Hematopoietic multipotent progenitor cell treated with erythropoietin and hydrocortisone succinate and interleukin-3 and kit ligand, for 8 days (in vitro differentiated cells): ENCODE results near the gene GIT2.
"Not testable (repeated sequence)": the region's sequence is repeated elsewhere in the genome, so short reads cannot be mapped to it uniquely, and the experiment has no call there.

Experiments used
- DNase-seq: peaks from one replicate; pipeline ENCODE4 v3.0.0-alpha.2; 2015

GIT2 gene, protein sequence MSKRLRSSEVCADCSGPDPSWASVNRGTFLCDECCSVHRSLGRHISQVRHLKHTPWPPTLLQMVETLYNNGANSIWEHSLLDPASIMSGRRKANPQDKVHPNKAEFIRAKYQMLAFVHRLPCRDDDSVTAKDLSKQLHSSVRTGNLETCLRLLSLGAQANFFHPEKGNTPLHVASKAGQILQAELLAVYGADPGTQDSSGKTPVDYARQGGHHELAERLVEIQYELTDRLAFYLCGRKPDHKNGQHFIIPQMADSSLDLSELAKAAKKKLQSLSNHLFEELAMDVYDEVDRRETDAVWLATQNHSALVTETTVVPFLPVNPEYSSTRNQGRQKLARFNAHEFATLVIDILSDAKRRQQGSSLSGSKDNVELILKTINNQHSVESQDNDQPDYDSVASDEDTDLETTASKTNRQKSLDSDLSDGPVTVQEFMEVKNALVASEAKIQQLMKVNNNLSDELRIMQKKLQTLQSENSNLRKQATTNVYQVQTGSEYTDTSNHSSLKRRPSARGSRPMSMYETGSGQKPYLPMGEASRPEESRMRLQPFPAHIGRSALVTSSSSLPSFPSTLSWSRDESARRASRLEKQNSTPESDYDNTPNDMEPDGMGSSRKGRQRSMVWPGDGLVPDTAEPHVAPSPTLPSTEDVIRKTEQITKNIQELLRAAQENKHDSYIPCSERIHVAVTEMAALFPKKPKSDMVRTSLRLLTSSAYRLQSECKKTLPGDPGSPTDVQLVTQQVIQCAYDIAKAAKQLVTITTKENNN

GRCh38 chr12:109995686-109996482 lies at the start of gene GIT2:
GIT2 (minus strand) TSS chr12:109996368; CDS start chr12:109996224, 144 bp downstream.
- DNase-seq: peak; percentile 97

DNA sequence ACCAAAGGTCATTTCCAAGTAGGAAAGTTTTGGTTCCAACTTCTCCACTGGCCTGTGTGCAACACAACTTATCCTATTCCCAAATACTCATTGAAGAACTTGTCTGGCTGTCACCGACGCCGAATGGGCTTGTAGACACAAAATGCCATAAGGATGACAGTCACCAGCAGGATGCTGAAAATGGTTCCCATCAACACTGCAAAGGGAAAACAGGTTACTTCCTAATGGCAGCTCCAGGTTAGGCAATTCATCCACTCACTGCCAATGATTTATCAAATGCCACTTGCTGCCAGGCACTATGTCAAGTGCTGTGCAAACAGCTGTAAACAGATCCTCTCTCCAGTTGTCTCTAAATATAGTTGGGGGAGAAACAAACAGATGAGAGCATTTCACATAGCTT lies 46.1 kb upstream of the GIT2 start:
- no peak for DNase-seq

GRCh38 chr12:110039085-110039807 lies 43.1 kb upstream of the GIT2 start:
- DNase-seq: no peak

GRCh38 chr12:110038741-110039084 lies 42.5 kb upstream of the GIT2 start:
- DNase-seq: no peak

DNA sequence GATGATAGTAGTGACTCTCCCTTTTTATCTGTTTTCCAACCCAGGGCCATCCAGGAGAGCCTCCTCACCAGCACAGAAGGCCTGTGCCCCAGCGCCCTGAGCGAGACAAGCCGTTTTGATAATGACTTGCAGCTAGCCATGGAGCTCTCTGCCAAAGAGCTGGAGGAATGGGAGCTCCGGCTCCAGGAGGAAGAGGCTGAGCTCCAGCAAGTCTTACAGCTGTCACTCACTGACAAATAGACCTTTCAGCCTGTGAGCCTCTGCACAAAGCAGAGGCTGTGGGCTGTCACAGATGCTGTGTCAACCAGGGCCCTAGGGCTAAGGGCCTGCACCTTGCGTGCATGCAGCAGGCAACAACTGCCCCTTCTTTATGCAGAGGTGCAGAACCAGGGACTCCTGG lies 41.1 kb upstream of the GIT2 start:
- DNase-seq: no peak

- DNase-seq: no peak
Observed at GRCh38 chr12:110035534-110036104, 39.5 kb upstream of the GIT2 start.

DNA sequence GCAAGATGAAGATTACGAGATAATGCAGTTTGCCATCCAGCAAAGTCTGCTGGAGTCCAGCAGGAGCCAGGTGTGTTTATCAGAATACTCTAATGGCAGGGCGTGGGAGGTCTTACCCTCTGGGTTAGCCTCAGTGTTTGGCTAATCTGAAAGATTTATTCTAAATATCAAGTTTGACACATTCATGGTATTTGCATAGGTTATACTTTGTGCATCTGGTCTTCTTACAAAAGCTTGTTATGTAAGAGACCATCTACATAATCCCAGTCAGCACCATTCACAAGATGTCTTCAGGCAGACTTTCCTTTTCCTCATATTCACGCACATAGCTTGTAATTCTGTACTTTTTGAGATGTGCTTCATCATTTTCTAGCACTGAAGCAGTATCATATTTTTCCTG lies 37.7 kb upstream of the GIT2 start:
- DNase-seq: no peak

- no peak for DNase-seq
Observed at GRCh38 chr12:110029290-110029815, 33.2 kb upstream of the GIT2 start.

- DNase-seq: no peak
Observed at GRCh38 chr12:110028323-110028722, 32.2 kb upstream of the GIT2 start.

DNA sequence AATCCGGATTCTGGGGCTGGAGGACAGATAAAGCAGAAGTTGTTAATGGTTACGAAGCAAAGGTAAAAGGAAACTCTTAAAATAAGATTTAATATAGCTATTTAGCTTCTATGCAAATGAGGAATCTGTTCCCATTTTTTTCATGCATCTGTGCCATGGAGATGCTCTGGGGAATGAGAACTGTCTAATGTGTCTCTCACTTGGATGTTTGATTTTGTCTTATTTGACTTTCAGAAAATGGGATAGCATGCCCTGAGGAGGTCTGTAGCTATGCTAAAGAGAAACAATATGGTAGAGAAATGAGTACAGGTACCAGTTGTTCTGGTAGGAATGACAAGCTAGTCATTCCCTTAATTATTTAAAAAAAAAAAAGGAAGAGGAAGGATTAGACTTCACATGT lies 27.9 kb upstream of the GIT2 start:
- no peak for DNase-seq

- no peak for DNase-seq
Observed at GRCh38 chr12:110023059-110023980, 27.2 kb upstream of the GIT2 start.

- DNase-seq: no peak
Observed at GRCh38 chr12:110020956-110021355, 24.8 kb upstream of the GIT2 start.

GRCh38 chr12:110015132-110015531 lies 19.0 kb upstream of the GIT2 start:
- no peak for DNase-seq

DNA sequence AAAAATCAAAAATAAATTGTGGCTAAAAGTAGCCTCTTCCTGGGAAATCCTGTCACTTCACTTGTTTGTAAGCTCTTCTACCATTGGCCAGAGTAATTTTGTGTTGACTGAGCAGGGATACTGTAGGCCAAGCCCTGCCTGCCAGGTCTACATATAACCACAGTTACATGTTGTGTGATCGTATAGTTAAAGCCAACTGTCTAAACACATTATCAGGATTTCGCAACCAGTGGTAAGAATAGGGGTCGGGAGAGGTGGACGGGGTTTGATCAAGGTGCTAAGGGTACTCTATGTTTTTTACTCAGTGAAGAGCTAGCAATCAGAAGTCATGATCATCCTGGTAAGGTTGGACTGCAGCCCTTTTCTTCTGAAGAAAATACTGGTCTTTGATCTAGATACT lies 16.5 kb upstream of the GIT2 start:
- DNase-seq: no peak

- DNase-seq: no peak
Observed at GRCh38 chr12:110012137-110012536, 16.0 kb upstream of the GIT2 start.

DNA sequence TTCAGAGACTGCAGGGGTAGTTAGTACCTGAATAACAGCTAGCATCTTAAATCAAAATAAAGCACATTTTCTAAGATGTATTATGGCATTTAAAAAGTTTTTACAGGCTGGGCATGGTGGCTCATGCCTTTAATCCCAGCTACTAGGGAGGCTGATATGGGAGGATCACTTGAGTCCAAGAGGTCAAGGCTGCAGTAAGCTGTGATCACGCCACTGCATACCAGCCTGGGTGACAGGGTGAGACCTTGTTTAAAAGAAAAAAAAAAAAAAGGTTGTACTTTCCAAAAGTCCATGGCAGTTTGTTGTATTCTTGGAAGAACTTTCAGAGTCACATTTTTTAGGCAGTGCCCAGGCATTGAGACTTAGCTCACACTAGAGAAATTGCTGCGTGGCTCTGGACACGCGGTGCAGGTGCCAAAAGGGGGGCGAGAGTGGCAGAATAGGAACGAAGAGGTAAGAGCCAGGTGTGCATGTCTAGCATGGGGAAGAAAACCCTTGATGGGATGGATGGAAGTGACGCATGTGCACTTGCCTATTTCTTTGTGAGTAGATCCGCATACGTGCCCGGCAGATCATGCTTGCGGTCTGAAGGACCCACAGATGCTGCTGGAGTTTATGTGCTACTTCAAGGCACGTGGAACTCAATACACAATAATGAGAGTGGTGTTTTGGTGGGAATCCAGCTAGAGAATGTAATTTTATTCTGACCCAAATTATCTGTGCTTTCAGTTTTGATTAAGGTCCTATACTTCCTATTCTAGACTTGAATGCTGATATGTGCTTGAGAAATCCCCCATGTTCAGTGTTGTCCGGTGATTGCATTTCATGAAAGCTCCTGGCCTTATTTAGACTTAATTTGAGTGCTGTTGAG lies 14.9 kb upstream of the GIT2 start:
- no peak for DNase-seq

- not testable (repeated sequence) for DNase-seq
Observed at GRCh38 chr12:110008681-110009398, 12.7 kb upstream of the GIT2 start.

DNA sequence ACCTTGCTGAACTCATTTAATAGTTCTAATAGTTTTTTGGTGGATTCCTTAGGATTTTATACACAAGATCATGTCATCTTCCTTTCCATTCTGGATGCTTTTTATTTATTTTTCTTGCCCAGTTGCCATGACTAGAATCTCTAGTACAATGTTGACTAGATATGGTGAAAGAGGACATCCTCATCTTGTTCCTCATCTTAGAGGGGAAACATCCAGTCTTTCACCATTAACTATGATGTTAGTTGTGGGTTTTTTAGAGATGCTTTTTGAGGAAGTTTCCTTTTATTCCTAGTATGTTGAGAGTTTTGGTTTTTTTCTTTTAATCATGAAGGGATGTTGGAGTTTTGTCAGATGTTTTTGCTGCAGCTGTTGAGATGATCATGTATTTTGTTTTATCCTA lies 11.7 kb upstream of the GIT2 start:
- peak; percentile 6 for DNase-seq

- no peak for DNase-seq
Observed at GRCh38 chr12:110006115-110006514, 9.9 kb upstream of the GIT2 start.
